H1 (cell line): Measurements from ENCODE around the gene BICDL1. TPM values are rescaled to one million over a fixed set of nuclear protein-coding genes. Genes with fewer than 3 reads are reported as not detected.

Experiments used
- BCL11A ChIP-seq, 2 experiments: IDR thresholded peaks; one replicate each; pipeline ENCODE4 v1.6.1; 2011; ENCODE audit warnings: low read depth in 2 of 2, low read length in 2 of 2, mild to moderate bottlenecking in 2 of 2
- EP300 ChIP-seq, 2 experiments: IDR thresholded peaks; 1 replicate in 1 of 2; 2 replicates in 1 of 2; pipeline ENCODE4 v1.6.1; 2011 to 2012; ENCODE audit warnings: low read depth in 2 of 2, low read length in 2 of 2, mild to moderate bottlenecking in 2 of 2, borderline replicate concordance in 1 of 2, inconsistent platforms in 1 of 2, moderate library complexity in 1 of 2
- EZH2 ChIP-seq: fragments of 200-600 bp; sonication (generic); IDR thresholded peaks from 2 replicates; pipeline ENCODE4 v1.7.1; 2012; ENCODE audit warnings: low read depth, mild to moderate bottlenecking, moderate library complexity, low read length, inconsistent platforms; ENCODE audit not compliant: severe bottlenecking
- GTF2F1 ChIP-seq: IDR thresholded peaks from 2 replicates; pipeline ENCODE4 v1.6.1; 2012; ENCODE audit warnings: low read depth, low read length, improper control_type of control experiment, borderline replicate concordance
- NANOG ChIP-seq: IDR thresholded peaks from 2 replicates; pipeline ENCODE4 v1.6.1; 2011; ENCODE audit warnings: low read length, low read depth, mild to moderate bottlenecking, inconsistent platforms; ENCODE audit not compliant: insufficient read depth, poor library complexity, severe bottlenecking
- POU5F1 ChIP-seq: IDR thresholded peaks from 2 replicates; pipeline ENCODE4 v1.6.1; 2011; ENCODE audit warnings: low read depth, mild to moderate bottlenecking, low read length, moderate library complexity
- SP2 ChIP-seq: IDR thresholded peaks from 2 replicates; pipeline ENCODE4 v1.6.1; 2012; ENCODE audit warnings: mild to moderate bottlenecking, low read length, inconsistent platforms
- ZNF274 ChIP-seq: IDR thresholded peaks from 2 replicates; pipeline ENCODE4 v1.7.0; 2012; ENCODE audit warnings: low read length, borderline replicate concordance; ENCODE audit errors: extremely low read depth
- polyA plus RNA-seq, 7 experiments: library from polyadenylated mRNA; depleted of rRNA in 3 of 7; stranded (reverse) in 5 of 7; unstranded in 2 of 7; fragments of >200 nt in 5 of 7; fragments of 200-250 nt in 2 of 7; gene quantifications; 1 replicate in 5 of 7; 2 replicates in 1 of 7; 4 replicates in 1 of 7; pipeline versions ENCODE4 v1.2.1 to v1.2.3, GENCODE V29; 2011 to 2013; ENCODE audit warnings: missing spikeins in 2 of 7, mixed read lengths in 2 of 7
- total RNA-seq: library from RNA; stranded (reverse); fragmentation: NEBNext Ultra II Directional; extraction: Animal tissue kit (Norgen Biotek cat#: 25700); gene quantifications from 2 replicates; pipeline ENCODE4 v1.2.1, GENCODE V29; 2021
- TF ChIP-seq, protein P1 (sequence below): fragments of 300-600 bp; sonication (generic); IDR thresholded peaks from 2 replicates; pipeline ENCODE4 v1.7.1; 2012; ENCODE audit warnings: low read length, moderate library complexity, mild to moderate bottlenecking, inconsistent platforms; ENCODE audit not compliant: insufficient replicate concordance

BICDL1 gene
- total and polyA plus RNA-seq, 2 of the 8 experiments (the other 6 are each of a cell fraction or from before 2014, with no cell fraction given): 17.2 to 25.9 TPM

DNA sequence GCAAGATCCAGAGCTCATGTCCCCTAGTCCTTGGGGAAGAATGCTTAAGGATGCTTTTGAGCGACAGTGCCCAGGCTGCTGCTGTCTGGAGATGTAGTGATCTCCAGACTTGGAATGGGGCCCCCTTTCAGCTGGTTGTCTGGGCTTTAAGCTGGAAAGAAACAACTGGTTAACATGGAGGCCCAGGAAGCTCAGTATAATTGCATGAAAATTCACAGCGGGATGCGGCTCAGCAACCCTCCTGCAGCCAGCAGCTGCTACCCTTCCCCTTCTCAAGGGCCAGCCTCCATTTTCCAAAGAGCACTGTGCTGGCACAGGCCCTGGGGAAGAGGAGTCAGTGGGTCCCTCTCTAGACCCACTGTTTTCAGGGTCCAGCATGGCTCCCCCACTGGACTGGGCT is 101.2 kb downstream of the BICDL1 start (continued):
- TF ChIP-seq, protein P1, sequence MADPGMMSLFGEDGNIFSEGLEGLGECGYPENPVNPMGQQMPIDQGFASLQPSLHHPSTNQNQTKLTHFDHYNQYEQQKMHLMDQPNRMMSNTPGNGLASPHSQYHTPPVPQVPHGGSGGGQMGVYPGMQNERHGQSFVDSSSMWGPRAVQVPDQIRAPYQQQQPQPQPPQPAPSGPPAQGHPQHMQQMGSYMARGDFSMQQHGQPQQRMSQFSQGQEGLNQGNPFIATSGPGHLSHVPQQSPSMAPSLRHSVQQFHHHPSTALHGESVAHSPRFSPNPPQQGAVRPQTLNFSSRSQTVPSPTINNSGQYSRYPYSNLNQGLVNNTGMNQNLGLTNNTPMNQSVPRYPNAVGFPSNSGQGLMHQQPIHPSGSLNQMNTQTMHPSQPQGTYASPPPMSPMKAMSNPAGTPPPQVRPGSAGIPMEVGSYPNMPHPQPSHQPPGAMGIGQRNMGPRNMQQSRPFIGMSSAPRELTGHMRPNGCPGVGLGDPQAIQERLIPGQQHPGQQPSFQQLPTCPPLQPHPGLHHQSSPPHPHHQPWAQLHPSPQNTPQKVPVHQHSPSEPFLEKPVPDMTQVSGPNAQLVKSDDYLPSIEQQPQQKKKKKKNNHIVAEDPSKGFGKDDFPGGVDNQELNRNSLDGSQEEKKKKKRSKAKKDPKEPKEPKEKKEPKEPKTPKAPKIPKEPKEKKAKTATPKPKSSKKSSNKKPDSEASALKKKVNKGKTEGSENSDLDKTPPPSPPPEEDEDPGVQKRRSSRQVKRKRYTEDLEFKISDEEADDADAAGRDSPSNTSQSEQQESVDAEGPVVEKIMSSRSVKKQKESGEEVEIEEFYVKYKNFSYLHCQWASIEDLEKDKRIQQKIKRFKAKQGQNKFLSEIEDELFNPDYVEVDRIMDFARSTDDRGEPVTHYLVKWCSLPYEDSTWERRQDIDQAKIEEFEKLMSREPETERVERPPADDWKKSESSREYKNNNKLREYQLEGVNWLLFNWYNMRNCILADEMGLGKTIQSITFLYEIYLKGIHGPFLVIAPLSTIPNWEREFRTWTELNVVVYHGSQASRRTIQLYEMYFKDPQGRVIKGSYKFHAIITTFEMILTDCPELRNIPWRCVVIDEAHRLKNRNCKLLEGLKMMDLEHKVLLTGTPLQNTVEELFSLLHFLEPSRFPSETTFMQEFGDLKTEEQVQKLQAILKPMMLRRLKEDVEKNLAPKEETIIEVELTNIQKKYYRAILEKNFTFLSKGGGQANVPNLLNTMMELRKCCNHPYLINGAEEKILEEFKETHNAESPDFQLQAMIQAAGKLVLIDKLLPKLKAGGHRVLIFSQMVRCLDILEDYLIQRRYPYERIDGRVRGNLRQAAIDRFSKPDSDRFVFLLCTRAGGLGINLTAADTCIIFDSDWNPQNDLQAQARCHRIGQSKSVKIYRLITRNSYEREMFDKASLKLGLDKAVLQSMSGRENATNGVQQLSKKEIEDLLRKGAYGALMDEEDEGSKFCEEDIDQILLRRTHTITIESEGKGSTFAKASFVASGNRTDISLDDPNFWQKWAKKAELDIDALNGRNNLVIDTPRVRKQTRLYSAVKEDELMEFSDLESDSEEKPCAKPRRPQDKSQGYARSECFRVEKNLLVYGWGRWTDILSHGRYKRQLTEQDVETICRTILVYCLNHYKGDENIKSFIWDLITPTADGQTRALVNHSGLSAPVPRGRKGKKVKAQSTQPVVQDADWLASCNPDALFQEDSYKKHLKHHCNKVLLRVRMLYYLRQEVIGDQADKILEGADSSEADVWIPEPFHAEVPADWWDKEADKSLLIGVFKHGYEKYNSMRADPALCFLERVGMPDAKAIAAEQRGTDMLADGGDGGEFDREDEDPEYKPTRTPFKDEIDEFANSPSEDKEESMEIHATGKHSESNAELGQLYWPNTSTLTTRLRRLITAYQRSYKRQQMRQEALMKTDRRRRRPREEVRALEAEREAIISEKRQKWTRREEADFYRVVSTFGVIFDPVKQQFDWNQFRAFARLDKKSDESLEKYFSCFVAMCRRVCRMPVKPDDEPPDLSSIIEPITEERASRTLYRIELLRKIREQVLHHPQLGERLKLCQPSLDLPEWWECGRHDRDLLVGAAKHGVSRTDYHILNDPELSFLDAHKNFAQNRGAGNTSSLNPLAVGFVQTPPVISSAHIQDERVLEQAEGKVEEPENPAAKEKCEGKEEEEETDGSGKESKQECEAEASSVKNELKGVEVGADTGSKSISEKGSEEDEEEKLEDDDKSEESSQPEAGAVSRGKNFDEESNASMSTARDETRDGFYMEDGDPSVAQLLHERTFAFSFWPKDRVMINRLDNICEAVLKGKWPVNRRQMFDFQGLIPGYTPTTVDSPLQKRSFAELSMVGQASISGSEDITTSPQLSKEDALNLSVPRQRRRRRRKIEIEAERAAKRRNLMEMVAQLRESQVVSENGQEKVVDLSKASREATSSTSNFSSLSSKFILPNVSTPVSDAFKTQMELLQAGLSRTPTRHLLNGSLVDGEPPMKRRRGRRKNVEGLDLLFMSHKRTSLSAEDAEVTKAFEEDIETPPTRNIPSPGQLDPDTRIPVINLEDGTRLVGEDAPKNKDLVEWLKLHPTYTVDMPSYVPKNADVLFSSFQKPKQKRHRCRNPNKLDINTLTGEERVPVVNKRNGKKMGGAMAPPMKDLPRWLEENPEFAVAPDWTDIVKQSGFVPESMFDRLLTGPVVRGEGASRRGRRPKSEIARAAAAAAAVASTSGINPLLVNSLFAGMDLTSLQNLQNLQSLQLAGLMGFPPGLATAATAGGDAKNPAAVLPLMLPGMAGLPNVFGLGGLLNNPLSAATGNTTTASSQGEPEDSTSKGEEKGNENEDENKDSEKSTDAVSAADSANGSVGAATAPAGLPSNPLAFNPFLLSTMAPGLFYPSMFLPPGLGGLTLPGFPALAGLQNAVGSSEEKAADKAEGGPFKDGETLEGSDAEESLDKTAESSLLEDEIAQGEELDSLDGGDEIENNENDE: no peak
- TF ChIP-seq ZNF274 (no peak), GTF2F1 (no peak), EZH2 (no peak), EP300 (IDR thresholded peaks at IDR 0.05; ENCODE audit: borderline replicate concordance in 1 of 2, low read depth in 2 of 2, low read length in 2 of 2) (no peak), BCL11A (IDR thresholded peaks at IDR 0.05; ENCODE audit: low read depth in 2 of 2, low read length in 2 of 2) (no peak), NANOG (no peak), SP2 (no peak), POU5F1 (no peak)
